ENCODE measurements around the gene S100PBP. TPM values are rescaled to one million over a fixed set of nuclear protein-coding genes. Genes with fewer than 3 reads are reported as not detected.

The S100PBP gene
- total RNA-seq, 1 experiment from 2014 or later = 50.1 TPM

GRCh38 chr1:32890516-32891240 is 73.2 kb downstream of the S100PBP start:
- no peak overlapping the region for H3K18ac ChIP-seq (ENCODE audit: insufficient read length, low read depth, low read length)
- H2BK20ac ChIP-seq (ENCODE audit: low read depth, low read length, poor library complexity, severe bottlenecking) = no peak overlapping the region
- no CpG with 5 or more reads among the region's 7 CpGs for WGBS (ENCODE audit: extremely low coverage, insufficient read length, low lambda C conversion rate)
- peaks cover 0 to 14% of the 10 kb centered on the region in 2 experiments; a peak in 2 of 4 replicates for H3K4me1 Mint-ChIP-seq
- no peak overlapping the region for H2AK5ac ChIP-seq (ENCODE audit: insufficient read length, low read length)
- no peak overlapping the region for H4K91ac ChIP-seq (ENCODE audit: insufficient read length, low read depth, low read length)
- H4K5ac ChIP-seq (ENCODE audit: insufficient read length, low read depth, low read length) = no peak overlapping the region
- H3K9me3 Mint-ChIP-seq = peaks cover 5 to 8% of the 10 kb centered on the region in 2 experiments; a peak in 4 of 5 replicates
- H3K36me3 Mint-ChIP-seq (ENCODE audit: insufficient read depth in 1 of 3, low read depth in 3 of 3) = peaks cover 0 to 5% (median 0%) of the 10 kb centered on the region in 3 experiments; a peak in 1 of 7 replicates
- H3K23me2 ChIP-seq (ENCODE audit: insufficient read length, low read depth, low read length, poor library complexity, severe bottlenecking) = no peaks in the 10 kb centered on the region
- no peak overlapping the region for H3K56ac ChIP-seq (ENCODE audit: insufficient read length, low read depth, low read length)
- H3K14ac ChIP-seq (ENCODE audit: insufficient read depth, low read length) = no peak overlapping the region
- no peak overlapping the region for H2BK120ac ChIP-seq (ENCODE audit: low read depth, low read length, poor library complexity, severe bottlenecking)
- no peaks in the 10 kb centered on the region; the same call in 1 of the 2 replicates for H3K27me3 ChIP-seq (ENCODE audit: insufficient read depth, low read length)
- no peak overlapping the region for H3K4me2 ChIP-seq (ENCODE audit: insufficient read depth, insufficient read length, low read length)
- H2BK5ac ChIP-seq (ENCODE audit: insufficient read length, low read length) = no peak overlapping the region
- no peak overlapping the region for H3K4ac ChIP-seq (ENCODE audit: low read depth, low read length)
- TF ChIP-seq, protein P1, sequence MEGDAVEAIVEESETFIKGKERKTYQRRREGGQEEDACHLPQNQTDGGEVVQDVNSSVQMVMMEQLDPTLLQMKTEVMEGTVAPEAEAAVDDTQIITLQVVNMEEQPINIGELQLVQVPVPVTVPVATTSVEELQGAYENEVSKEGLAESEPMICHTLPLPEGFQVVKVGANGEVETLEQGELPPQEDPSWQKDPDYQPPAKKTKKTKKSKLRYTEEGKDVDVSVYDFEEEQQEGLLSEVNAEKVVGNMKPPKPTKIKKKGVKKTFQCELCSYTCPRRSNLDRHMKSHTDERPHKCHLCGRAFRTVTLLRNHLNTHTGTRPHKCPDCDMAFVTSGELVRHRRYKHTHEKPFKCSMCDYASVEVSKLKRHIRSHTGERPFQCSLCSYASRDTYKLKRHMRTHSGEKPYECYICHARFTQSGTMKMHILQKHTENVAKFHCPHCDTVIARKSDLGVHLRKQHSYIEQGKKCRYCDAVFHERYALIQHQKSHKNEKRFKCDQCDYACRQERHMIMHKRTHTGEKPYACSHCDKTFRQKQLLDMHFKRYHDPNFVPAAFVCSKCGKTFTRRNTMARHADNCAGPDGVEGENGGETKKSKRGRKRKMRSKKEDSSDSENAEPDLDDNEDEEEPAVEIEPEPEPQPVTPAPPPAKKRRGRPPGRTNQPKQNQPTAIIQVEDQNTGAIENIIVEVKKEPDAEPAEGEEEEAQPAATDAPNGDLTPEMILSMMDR (conservative IDR thresholded peaks at IDR 0.05) = no peak
- no peak overlapping the region for H3K27ac Mint-ChIP-seq
- no peak overlapping the region for H3K4me3 Mint-ChIP-seq
- no peak overlapping the region for H4K8ac ChIP-seq (replicated peaks; ENCODE audit: insufficient read length, low read depth, low read length)
- H3K4me1 ChIP-seq (ENCODE audit: insufficient read depth, low read length) = no peaks in the 10 kb centered on the region
- no peaks in the 10 kb centered on the region for H3K79me2 ChIP-seq (ENCODE audit: insufficient read depth, low read length)
- no peak overlapping the region for H2BK12ac ChIP-seq (ENCODE audit: insufficient read length, low read depth, low read length)
- no peak for DNase-seq
- H3T11ph ChIP-seq (ENCODE audit: low read length) = no peak overlapping the region
- H3K27ac ChIP-seq (ENCODE audit: insufficient read length, low read depth, low read length) = no peak overlapping the region
- peaks cover 3% of the 10 kb centered on the region for H4K20me1 ChIP-seq (ENCODE audit: control insufficient read depth, insufficient read depth, insufficient read length)
- H3K79me1 ChIP-seq (ENCODE audit: insufficient read depth, low read depth, low read length, poor library complexity, severe bottlenecking) = no peaks in the 10 kb centered on the region
- H3K27me3 Mint-ChIP-seq (ENCODE audit: low read depth) = peaks cover 69% of the 10 kb centered on the region
- H3K9me3 ChIP-seq (ENCODE audit: control insufficient read depth, low read depth, low read length) = no peaks in the 10 kb centered on the region
- H2AFZ ChIP-seq (ENCODE audit: low read length) = no peak overlapping the region
- H3K9ac ChIP-seq (ENCODE audit: extremely low read depth, insufficient read length, low read length) = no peak overlapping the region
- no peak overlapping the region for H2BK15ac ChIP-seq (ENCODE audit: low read depth, low read length)
- no peak overlapping the region for H3K23ac ChIP-seq (ENCODE audit: insufficient read length, low read depth, low read length)
